ENCODE data around the gene C1QL4. TPM values are rescaled to one million over a fixed set of nuclear protein-coding genes. Genes with fewer than 3 reads are reported as not detected.

The C1QL4 gene
- total RNA-seq, 1 experiment from 2014 or later = 2.1 TPM

DNA sequence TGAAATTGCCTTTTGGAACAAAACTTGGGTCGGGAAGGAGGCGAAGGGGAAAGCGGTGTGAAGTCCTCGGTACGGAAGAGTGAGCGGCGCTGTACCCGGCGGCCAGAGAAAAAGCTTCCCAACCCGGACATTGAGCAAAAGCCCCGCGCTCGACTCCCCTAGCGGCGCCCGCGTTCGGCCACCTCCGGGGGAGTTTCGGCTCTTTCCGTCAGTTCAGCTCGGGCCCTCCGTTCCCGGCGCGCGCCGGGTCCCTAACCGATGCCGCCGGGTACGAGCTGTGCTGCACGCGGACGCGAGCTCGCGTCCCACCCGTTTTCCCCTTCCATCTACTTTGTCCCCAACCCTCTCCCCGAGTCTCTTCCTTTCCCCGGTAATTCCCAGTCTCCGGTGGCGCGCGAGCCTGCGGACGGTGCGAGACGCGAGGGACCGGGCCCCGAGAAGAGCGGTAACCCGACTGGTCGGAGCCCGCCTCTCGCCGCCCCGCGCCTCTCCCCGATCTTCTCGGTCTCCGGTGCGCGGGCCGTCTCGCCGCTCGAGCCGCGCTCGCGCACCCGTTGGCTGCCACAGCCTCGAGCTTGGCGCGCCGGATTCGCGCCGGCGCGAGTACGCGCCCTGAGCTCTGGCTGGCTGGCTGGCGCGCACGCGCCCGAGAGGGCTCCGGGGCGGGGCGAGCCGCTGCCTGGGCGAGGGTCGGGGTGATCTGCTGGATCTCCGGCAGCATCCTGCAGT lies 29.8 kb upstream of the C1QL4 start:
- Histone ChIP-seq H3K4me1 (ENCODE audit: control insufficient read depth, insufficient read depth, low read length) (peaks cover 18% of the 10 kb centered on the region), H3K4me3 (ENCODE audit: low read depth in 2 of 2, low read length in 2 of 2) (peak overlapping the region; percentile 78 to 82), H3K27me3 (ENCODE audit: control insufficient read depth, insufficient read depth, low read length) (no peaks in the 10 kb centered on the region), H3K36me3 (ENCODE audit: control insufficient read depth, insufficient read depth, low read length) (no peaks in the 10 kb centered on the region; the same call in 1 of the 2 replicates), H3K9me3 (ENCODE audit: control insufficient read depth, insufficient read depth, low read depth, low read length) (no peaks in the 10 kb centered on the region), H3K27ac (ENCODE audit: low read length) (peak overlapping the region; percentile 92)
- BruUV-seq (replicated peaks) = TSS peak; percentile 95
- intact Hi-C loops (cut with micrococcal nuclease; ENCODE audit: unreplicated experiment) (no loop called here), in situ Hi-C loops (cut with HindIII; ENCODE audit: low pct_unique_long_range_greater_than_20kb, low sequenced_read_pairs) (loop anchor here (25.0 kb wide), 1 partner anchor 145 kb away; no protein-coding TSS in a partner anchor)
- ATAC-seq (peak; percentile 94), DNase-seq (ENCODE audit: low read depth, low spot score) (no peak)
- TF ChIP-seq TCF7L2 (IDR thresholded peaks at IDR 0.05; ENCODE audit: low read depth, low read length) (no peak), SIN3A (IDR thresholded peaks at IDR 0.05; ENCODE audit: borderline replicate concordance, insufficient read depth, low read depth, low read length) (no peak), POLR2AphosphoS5 (IDR thresholded peaks at IDR 0.05; ENCODE audit: low read depth, low read length) (no peak; the same call in none of the 2 replicates)
- TF ChIP-seq, protein P1, sequence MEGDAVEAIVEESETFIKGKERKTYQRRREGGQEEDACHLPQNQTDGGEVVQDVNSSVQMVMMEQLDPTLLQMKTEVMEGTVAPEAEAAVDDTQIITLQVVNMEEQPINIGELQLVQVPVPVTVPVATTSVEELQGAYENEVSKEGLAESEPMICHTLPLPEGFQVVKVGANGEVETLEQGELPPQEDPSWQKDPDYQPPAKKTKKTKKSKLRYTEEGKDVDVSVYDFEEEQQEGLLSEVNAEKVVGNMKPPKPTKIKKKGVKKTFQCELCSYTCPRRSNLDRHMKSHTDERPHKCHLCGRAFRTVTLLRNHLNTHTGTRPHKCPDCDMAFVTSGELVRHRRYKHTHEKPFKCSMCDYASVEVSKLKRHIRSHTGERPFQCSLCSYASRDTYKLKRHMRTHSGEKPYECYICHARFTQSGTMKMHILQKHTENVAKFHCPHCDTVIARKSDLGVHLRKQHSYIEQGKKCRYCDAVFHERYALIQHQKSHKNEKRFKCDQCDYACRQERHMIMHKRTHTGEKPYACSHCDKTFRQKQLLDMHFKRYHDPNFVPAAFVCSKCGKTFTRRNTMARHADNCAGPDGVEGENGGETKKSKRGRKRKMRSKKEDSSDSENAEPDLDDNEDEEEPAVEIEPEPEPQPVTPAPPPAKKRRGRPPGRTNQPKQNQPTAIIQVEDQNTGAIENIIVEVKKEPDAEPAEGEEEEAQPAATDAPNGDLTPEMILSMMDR (IDR thresholded peaks at IDR 0.05) = peak; percentile 44; the same call in 1 of the 2 replicates
- TF ChIP-seq, protein P2, sequence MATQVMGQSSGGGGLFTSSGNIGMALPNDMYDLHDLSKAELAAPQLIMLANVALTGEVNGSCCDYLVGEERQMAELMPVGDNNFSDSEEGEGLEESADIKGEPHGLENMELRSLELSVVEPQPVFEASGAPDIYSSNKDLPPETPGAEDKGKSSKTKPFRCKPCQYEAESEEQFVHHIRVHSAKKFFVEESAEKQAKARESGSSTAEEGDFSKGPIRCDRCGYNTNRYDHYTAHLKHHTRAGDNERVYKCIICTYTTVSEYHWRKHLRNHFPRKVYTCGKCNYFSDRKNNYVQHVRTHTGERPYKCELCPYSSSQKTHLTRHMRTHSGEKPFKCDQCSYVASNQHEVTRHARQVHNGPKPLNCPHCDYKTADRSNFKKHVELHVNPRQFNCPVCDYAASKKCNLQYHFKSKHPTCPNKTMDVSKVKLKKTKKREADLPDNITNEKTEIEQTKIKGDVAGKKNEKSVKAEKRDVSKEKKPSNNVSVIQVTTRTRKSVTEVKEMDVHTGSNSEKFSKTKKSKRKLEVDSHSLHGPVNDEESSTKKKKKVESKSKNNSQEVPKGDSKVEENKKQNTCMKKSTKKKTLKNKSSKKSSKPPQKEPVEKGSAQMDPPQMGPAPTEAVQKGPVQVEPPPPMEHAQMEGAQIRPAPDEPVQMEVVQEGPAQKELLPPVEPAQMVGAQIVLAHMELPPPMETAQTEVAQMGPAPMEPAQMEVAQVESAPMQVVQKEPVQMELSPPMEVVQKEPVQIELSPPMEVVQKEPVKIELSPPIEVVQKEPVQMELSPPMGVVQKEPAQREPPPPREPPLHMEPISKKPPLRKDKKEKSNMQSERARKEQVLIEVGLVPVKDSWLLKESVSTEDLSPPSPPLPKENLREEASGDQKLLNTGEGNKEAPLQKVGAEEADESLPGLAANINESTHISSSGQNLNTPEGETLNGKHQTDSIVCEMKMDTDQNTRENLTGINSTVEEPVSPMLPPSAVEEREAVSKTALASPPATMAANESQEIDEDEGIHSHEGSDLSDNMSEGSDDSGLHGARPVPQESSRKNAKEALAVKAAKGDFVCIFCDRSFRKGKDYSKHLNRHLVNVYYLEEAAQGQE (IDR thresholded peaks at IDR 0.05; ENCODE audit: insufficient read depth in 1 of 2, low read depth in 2 of 2, low read length in 1 of 2) = 0 out of 4 replicates have a peak, but pooled peaks of 1 of the 2 experiments have one; percentile 20
- ChIA-PET POLR2A (interaction anchor here (0.6 to 1.2 kb wide), 9 partner anchors 21 to 147 kb away, joined by 3 to 9 read pairs (median 5); partner anchors contain the start of gene TROAP), CTCF (interaction anchor here (0.5 to 2.0 kb wide), 6 partner anchors 8 to 147 kb away, joined by 3 to 11 read pairs (median 5); no protein-coding TSS in a partner anchor)

DNA sequence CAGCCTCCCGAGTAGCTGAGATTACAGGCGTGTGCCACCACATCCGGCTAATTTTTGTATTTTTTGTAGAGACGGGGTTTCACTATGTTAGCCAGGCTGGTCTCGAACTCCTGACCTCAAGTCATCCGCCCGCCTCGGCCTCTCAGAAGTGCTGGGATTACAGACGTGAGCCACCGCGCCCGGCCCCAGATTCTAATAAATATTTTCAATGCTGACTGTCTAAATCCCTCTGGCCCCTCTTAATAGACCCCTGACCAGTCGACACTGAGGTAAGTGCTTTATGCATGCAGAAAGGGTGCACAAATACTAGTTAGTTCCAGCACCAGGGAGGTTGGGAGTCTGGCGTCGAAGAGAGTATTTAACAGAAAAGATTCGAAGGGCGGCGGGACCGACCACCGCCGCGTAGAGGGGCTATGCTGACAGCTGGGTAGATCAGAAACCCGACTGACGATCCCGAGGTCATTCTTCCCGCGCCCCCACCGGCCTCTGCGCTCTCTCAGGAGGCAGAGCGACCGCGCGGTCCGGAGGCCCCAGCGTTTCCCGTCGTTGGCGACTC lies 29.2 kb upstream of the C1QL4 start:
- no TSS peak for BruUV-seq (replicated peaks)
- TF ChIP-seq, protein P2 (IDR thresholded peaks at IDR 0.05; ENCODE audit: insufficient read depth in 1 of 2, low read depth in 2 of 2, low read length in 1 of 2) = no peak
- no peak for TF ChIP-seq POLR2AphosphoS5 (IDR thresholded peaks at IDR 0.05; ENCODE audit: low read depth, low read length)
- TF ChIP-seq, protein P1 (IDR thresholded peaks at IDR 0.05) = no peak
- TF ChIP-seq SIN3A (IDR thresholded peaks at IDR 0.05; ENCODE audit: borderline replicate concordance, insufficient read depth, low read depth, low read length) = no peak
- TF ChIP-seq TCF7L2 (IDR thresholded peaks at IDR 0.05; ENCODE audit: low read depth, low read length) = no peak
- Histone ChIP-seq H3K36me3 (ENCODE audit: control insufficient read depth, insufficient read depth, low read length) (no peaks in the 10 kb centered on the region; the same call in 1 of the 2 replicates), H3K4me1 (ENCODE audit: control insufficient read depth, insufficient read depth, low read length) (peaks cover 18% of the 10 kb centered on the region), H3K27ac (ENCODE audit: low read length) (peak overlapping the region; percentile 92), H3K9me3 (ENCODE audit: control insufficient read depth, insufficient read depth, low read depth, low read length) (no peaks in the 10 kb centered on the region), H3K27me3 (ENCODE audit: control insufficient read depth, insufficient read depth, low read length) (no peaks in the 10 kb centered on the region), H3K4me3 (ENCODE audit: low read depth in 2 of 2, low read length in 2 of 2) (peak overlapping the region; percentile 78 to 82)
- ATAC-seq (peak; percentile 42), DNase-seq (ENCODE audit: low read depth, low spot score) (no peak)
- CTCF ChIA-PET = interaction anchor here (0.6 to 2.0 kb wide), 4 partner anchors 8 to 148 kb away, joined by 3 to 11 read pairs (median 6); no protein-coding TSS in a partner anchor
- in situ Hi-C loops (cut with HindIII; ENCODE audit: low pct_unique_long_range_greater_than_20kb, low sequenced_read_pairs) = loop anchor here (25.0 kb wide), 1 partner anchor 146 kb away; no protein-coding TSS in a partner anchor
- POLR2A ChIA-PET = interaction anchor here (0.6 to 1.2 kb wide), 4 partner anchors 43 to 135 kb away, joined by 3 to 5 read pairs (median 4); partner anchors contain the start of gene TROAP
- intact Hi-C loops (cut with micrococcal nuclease; ENCODE audit: unreplicated experiment) = no loop called here

Data from Panc1 (cell line).